ENCODE measurements around the gene LAMP5. TPM values are rescaled to one million over a fixed set of nuclear protein-coding genes. Genes with fewer than 3 reads are reported as not detected.

LAMP5 gene
- total RNA-seq, 1 experiment from 2014 or later, result not detected

- no peak overlapping the region for H3K4me3 ChIP-seq
- no peak for DNase-seq
- H3K4me1 ChIP-seq, result no peaks in the 10 kb centered on the region
- no peaks in the 10 kb centered on the region for H3K9me3 ChIP-seq (replicated peaks)
- H3K27ac ChIP-seq, result no peak overlapping the region
- H3K27me3 ChIP-seq, result peaks cover 7% of the 10 kb centered on the region; the same call in 1 of the 2 replicates
- no peaks in the 10 kb centered on the region for H3K36me3 ChIP-seq
Measured at GRCh38 chr20:9535449-9535848, 21.1 kb downstream of the LAMP5 start.

- DNase-seq, result no peak
- Histone ChIP-seq H3K9me3 (replicated peaks) (no peaks in the 10 kb centered on the region), H3K4me3 (no peak overlapping the region), H3K27ac (no peak overlapping the region), H3K36me3 (no peaks in the 10 kb centered on the region), H3K27me3 (0 out of 2 replicates have a peak, but pooled peaks cover 3% of the 10 kb centered on the region), H3K4me1 (no peaks in the 10 kb centered on the region)
Measured at GRCh38 chr20:9543214-9543613, 28.8 kb downstream of the LAMP5 start.

- Histone ChIP-seq H3K9me3 (replicated peaks) (no peaks in the 10 kb centered on the region), H3K27ac (no peak overlapping the region), H3K4me3 (no peak overlapping the region), H3K27me3 (peaks cover 2% of the 10 kb centered on the region; the same call in 1 of the 2 replicates), H3K36me3 (no peaks in the 10 kb centered on the region), H3K4me1 (no peaks in the 10 kb centered on the region)
- no peak for DNase-seq
Measured at GRCh38 chr20:9550283-9550682, 35.9 kb downstream of the LAMP5 start.

- Histone ChIP-seq H3K4me1 (no peaks in the 10 kb centered on the region), H3K4me3 (no peak overlapping the region), H3K27ac (no peak overlapping the region), H3K36me3 (no peaks in the 10 kb centered on the region), H3K9me3 (replicated peaks) (no peaks in the 10 kb centered on the region), H3K27me3 (no peaks in the 10 kb centered on the region; the same call in none of the 2 replicates)
- no peak for DNase-seq
Measured at GRCh38 chr20:9550871-9551270, 36.5 kb downstream of the LAMP5 start.

GRCh38 chr20:9551808-9552550 is 37.6 kb downstream of the LAMP5 start:
- H3K36me3 ChIP-seq, result no peaks in the 10 kb centered on the region
- H3K9me3 ChIP-seq (replicated peaks), result no peaks in the 10 kb centered on the region
- no peaks in the 10 kb centered on the region for H3K4me1 ChIP-seq
- H3K27ac ChIP-seq, result no peak overlapping the region
- H3K27me3 ChIP-seq, result no peaks in the 10 kb centered on the region; the same call in none of the 2 replicates
- DNase-seq, result no peak
- H3K4me3 ChIP-seq, result no peak overlapping the region

GRCh38 chr20:9555781-9556180 is 41.4 kb downstream of the LAMP5 start:
- no peak for DNase-seq
- H3K27me3 ChIP-seq, result no peaks in the 10 kb centered on the region; the same call in none of the 2 replicates
- no peaks in the 10 kb centered on the region for H3K36me3 ChIP-seq
- H3K4me1 ChIP-seq, result no peaks in the 10 kb centered on the region
- H3K27ac ChIP-seq, result no peak overlapping the region
- H3K4me3 ChIP-seq, result no peak overlapping the region
- H3K9me3 ChIP-seq (replicated peaks), result no peaks in the 10 kb centered on the region

- H3K4me3 ChIP-seq, result no peak overlapping the region
- H3K36me3 ChIP-seq, result no peaks in the 10 kb centered on the region
- no peak for DNase-seq
- H3K9me3 ChIP-seq (replicated peaks), result no peaks in the 10 kb centered on the region
- H3K27me3 ChIP-seq, result no peaks in the 10 kb centered on the region; the same call in none of the 2 replicates
- no peaks in the 10 kb centered on the region for H3K4me1 ChIP-seq
- no peak overlapping the region for H3K27ac ChIP-seq
Measured at GRCh38 chr20:9557411-9557810, 43.0 kb downstream of the LAMP5 start.

GRCh38 chr20:9565910-9566550 is 51.6 kb downstream of the LAMP5 start:
- Histone ChIP-seq H3K27me3 (peaks cover 6% of the 10 kb centered on the region; the same call in 1 of the 2 replicates), H3K4me3 (no peak overlapping the region), H3K4me1 (no peaks in the 10 kb centered on the region), H3K9me3 (replicated peaks) (no peaks in the 10 kb centered on the region), H3K27ac (no peak overlapping the region), H3K36me3 (no peaks in the 10 kb centered on the region)
- no peak for DNase-seq

GRCh38 chr20:9566977-9567376 is 52.6 kb downstream of the LAMP5 start:
- Histone ChIP-seq H3K27ac (no peak overlapping the region), H3K4me1 (no peaks in the 10 kb centered on the region), H3K36me3 (no peaks in the 10 kb centered on the region), H3K27me3 (peaks cover 6% of the 10 kb centered on the region; the same call in 1 of the 2 replicates), H3K4me3 (no peak overlapping the region), H3K9me3 (replicated peaks) (no peaks in the 10 kb centered on the region)
- DNase-seq, result no peak

GRCh38 chr20:9570612-9571011 is 56.2 kb downstream of the LAMP5 start:
- peaks cover 5% of the 10 kb centered on the region for H3K27me3 ChIP-seq
- no peak overlapping the region for H3K4me3 ChIP-seq
- H3K36me3 ChIP-seq, result no peaks in the 10 kb centered on the region
- no peaks in the 10 kb centered on the region for H3K4me1 ChIP-seq
- no peaks in the 10 kb centered on the region for H3K9me3 ChIP-seq (replicated peaks)
- H3K27ac ChIP-seq, result no peak overlapping the region
- no peak for DNase-seq

- H3K27ac ChIP-seq, result no peak overlapping the region
- no peaks in the 10 kb centered on the region for H3K4me1 ChIP-seq
- no peak overlapping the region for H3K4me3 ChIP-seq
- peaks cover 5% of the 10 kb centered on the region for H3K27me3 ChIP-seq
- no peaks in the 10 kb centered on the region for H3K9me3 ChIP-seq (replicated peaks)
- DNase-seq, result no peak
- H3K36me3 ChIP-seq, result no peaks in the 10 kb centered on the region
Measured at GRCh38 chr20:9571783-9572182, 57.4 kb downstream of the LAMP5 start.

GRCh38 chr20:9572670-9573069 is 58.3 kb downstream of the LAMP5 start:
- Histone ChIP-seq H3K36me3 (no peaks in the 10 kb centered on the region), H3K9me3 (replicated peaks) (no peaks in the 10 kb centered on the region), H3K4me1 (no peaks in the 10 kb centered on the region), H3K27me3 (peaks cover 5% of the 10 kb centered on the region), H3K4me3 (no peak overlapping the region), H3K27ac (no peak overlapping the region)
- no peak for DNase-seq

GRCh38 chr20:9573335-9574151 is 59.2 kb downstream of the LAMP5 start:
- no peak overlapping the region for H3K27ac ChIP-seq
- no peak overlapping the region for H3K4me3 ChIP-seq
- peaks cover 5% of the 10 kb centered on the region for H3K27me3 ChIP-seq
- H3K36me3 ChIP-seq, result no peaks in the 10 kb centered on the region
- no peak for DNase-seq
- H3K4me1 ChIP-seq, result no peaks in the 10 kb centered on the region
- no peaks in the 10 kb centered on the region for H3K9me3 ChIP-seq (replicated peaks)

- H3K9me3 ChIP-seq (replicated peaks), result no peaks in the 10 kb centered on the region
- H3K27ac ChIP-seq, result no peak overlapping the region
- no peak for DNase-seq
- no peaks in the 10 kb centered on the region for H3K36me3 ChIP-seq
- no peak overlapping the region for H3K4me3 ChIP-seq
- H3K4me1 ChIP-seq, result no peaks in the 10 kb centered on the region
- peaks cover 5% of the 10 kb centered on the region for H3K27me3 ChIP-seq
Measured at GRCh38 chr20:9574181-9574580, 59.8 kb downstream of the LAMP5 start.

GRCh38 chr20:9574776-9575175 is 60.4 kb downstream of the LAMP5 start:
- Histone ChIP-seq H3K4me1 (no peaks in the 10 kb centered on the region), H3K36me3 (no peaks in the 10 kb centered on the region), H3K4me3 (no peak overlapping the region), H3K9me3 (replicated peaks) (no peaks in the 10 kb centered on the region), H3K27me3 (peaks cover 5% of the 10 kb centered on the region), H3K27ac (no peak overlapping the region)
- no peak for DNase-seq

Measured in SJCRH30 (cell line).